K562 (cell line): ENCODE results near the gene FOXE1. TPM values are rescaled to one million over a fixed set of nuclear protein-coding genes. Genes with fewer than 3 reads are reported as not detected.

Source experiments
- ATAC-seq: fragments of 200-7000 bp; cut with Tn5 transposase; 3 replicates; pipeline ENCODE4 v1.9.1; 2020; ENCODE audit warnings: moderate library complexity
- BruUV-seq: library from RNA; stranded (reverse); fragments of 400-500 nt; replicated peaks from 2 replicates; lab custom pipeline; 2021; lab: Mats Ljungman, UMichigan
- CTCF ChIA-PET: fragments of 300-600 bp; formaldehyde crosslinking; extraction: SDS; loops from one replicate; lab custom pipeline; 2021; ENCODE audit warnings: low intra/inter-chr PET ratio; lab: Yijun Ruan, JAX
- POLR2A ChIA-PET: fragments of 300-600, 350-650 bp; sonication (Branson Sonifier 250); formaldehyde crosslinking; extraction: SDS; loops from one replicate; lab custom pipeline; 2021; ENCODE audit warnings: antibody characterized with exemption, inconsistent platforms; lab: Yijun Ruan, JAX
- DNase-seq, 4 experiments: peaks; one replicate each; pipeline versions ENCODE4 v3.0.0 to v3.0.0-alpha.2; 2011 to 2018; ENCODE audit warnings: low spot score in 3 of 4, mixed read lengths in 3 of 4; ENCODE audit errors: extremely low read depth in 1 of 4
- FAIRE-seq: peaks from 2 replicates; lab custom pipeline; 2011; peaks lifted over from hg19 to GRCh38; lab: Jason Lieb, UNC
- H2AFZ ChIP-seq: 2 replicates; pipeline ENCODE4 v1.6.0; 2011; ENCODE audit warnings: low read depth, low read length, control low read depth, inconsistent platforms
- H3K27ac ChIP-seq: fragments of 200-600 bp; 3 replicates; pipeline ENCODE4 v1.8.0; 2011; ENCODE audit warnings: low read depth, mild to moderate bottlenecking, control low read depth, inconsistent platforms, low read length, moderate library complexity, mixed read lengths; ENCODE audit errors: extremely low read depth
- H3K27me3 ChIP-seq, 2 experiments: fragments of 300-600 bp in 1 of 2; 2 replicates in 1 of 2; 3 replicates in 1 of 2; pipeline versions ENCODE4 v1.6.0 to v1.8.0; 2011; ENCODE audit warnings: inconsistent platforms in 2 of 2, low read length in 2 of 2, mild to moderate bottlenecking in 1 of 2, mixed read lengths in 1 of 2, moderate library complexity in 1 of 2; ENCODE audit not compliant: control insufficient read depth in 2 of 2, insufficient read depth in 2 of 2
- H3K36me3 ChIP-seq: fragments of 300-600 bp; 3 replicates; pipeline ENCODE4 v1.8.0; 2011; ENCODE audit warnings: mild to moderate bottlenecking, low read length, inconsistent platforms; ENCODE audit not compliant: control insufficient read depth, insufficient read depth
- H3K4me1 ChIP-seq, 2 experiments: fragments of 200-600 bp in 1 of 2; replicated peaks in 1 of 2; 2 replicates in 1 of 2; 3 replicates in 1 of 2; pipeline versions ENCODE4 v1.5.1 to v1.8.0; 2011; ENCODE audit warnings: inconsistent platforms in 2 of 2, low read length in 2 of 2, mild to moderate bottlenecking in 1 of 2, mixed read lengths in 1 of 2, moderate library complexity in 1 of 2; ENCODE audit not compliant: control insufficient read depth in 2 of 2, insufficient read depth in 2 of 2
- H3K4me2 ChIP-seq: 2 replicates; pipeline ENCODE4 v1.6.1; 2011; ENCODE audit warnings: low read length, control low read depth, inconsistent platforms, mixed read lengths; ENCODE audit not compliant: insufficient read depth
- H3K4me3 ChIP-seq: fragments of 200-600 bp; sonication (generic), shearing (Covaris generic); 2 replicates; pipeline ENCODE4 v1.5.1; 2016; ENCODE audit warnings: control low read depth, inconsistent platforms
- H3K79me2 ChIP-seq: fragments of 200-600 bp; 3 replicates; pipeline ENCODE4 v1.8.0; 2011; ENCODE audit warnings: low read length, inconsistent platforms; ENCODE audit not compliant: control insufficient read depth, insufficient read depth
- H3K9ac ChIP-seq, 2 experiments: 2 replicates each; pipeline versions ENCODE4 v1.6.0 to v1.6.1; 2011; ENCODE audit warnings: low read depth in 2 of 2, low read length in 2 of 2, control low read depth in 1 of 2, inconsistent platforms in 1 of 2, mild to moderate bottlenecking in 1 of 2, mixed read lengths in 1 of 2; ENCODE audit not compliant: insufficient read depth in 1 of 2
- H3K9me1 ChIP-seq: one replicate; pipeline ENCODE4 v1.6.0; 2011; ENCODE audit warnings: inconsistent platforms, mild to moderate bottlenecking, low read length, moderate library complexity; ENCODE audit not compliant: control insufficient read depth, insufficient read depth
- H3K9me3 ChIP-seq: replicated peaks from 2 replicates; pipeline ENCODE4 v1.5.1; 2011; ENCODE audit warnings: low read depth, low read length, inconsistent platforms; ENCODE audit not compliant: control insufficient read depth, insufficient read depth
- H4K20me1 ChIP-seq: replicated peaks from 2 replicates; pipeline ENCODE4 v1.6.1; 2011; ENCODE audit warnings: low read length, inconsistent platforms, mixed read lengths; ENCODE audit not compliant: control insufficient read depth, insufficient read depth
- CTCF ChIP-seq, 3 experiments: IDR thresholded peaks in 2 of 3; conservative IDR thresholded peaks in 1 of 3; 2 replicates each; pipeline ENCODE4 v1.5.1; 2011 to 2012; ENCODE audit warnings: low read length in 3 of 3, mild to moderate bottlenecking in 3 of 3, control low read depth in 2 of 3, improper control_type of control experiment in 1 of 3, inconsistent platforms in 1 of 3, low read depth in 1 of 3, mixed read lengths in 1 of 3, moderate library complexity in 1 of 3; ENCODE audit not compliant: insufficient read depth in 2 of 3
- DEAF1 ChIP-seq: fragments of 450-650 bp; formaldehyde crosslinking; IDR thresholded peaks from 2 replicates; pipeline ENCODE4 v1.4.0; 2020; ENCODE audit warnings: mild to moderate bottlenecking, moderate library complexity
- HINFP ChIP-seq: fragments of 450-650 bp; conservative IDR thresholded peaks from 2 replicates; pipeline ENCODE4 v1.6.1; 2016; ENCODE audit warnings: missing genetic modification characterization, low read depth, mild to moderate bottlenecking, control low read depth, missing compliant biosample characterization
- IRF9 ChIP-seq: fragments of 450-650 bp; IDR thresholded peaks from 2 replicates; pipeline ENCODE4 v1.6.1; 2016; ENCODE audit warnings: missing biosample characterization, missing genetic modification characterization
- KLF16 ChIP-seq: IDR thresholded peaks from 2 replicates; pipeline ENCODE4 v1.6.1; 2016; ENCODE audit warnings: antibody characterized with exemption
- MBD1 ChIP-seq: fragments of 250-450 bp; sonication (Bioruptor Pico); IDR thresholded peaks from 2 replicates; pipeline ENCODE4 v1.8.0; 2022; ENCODE audit warnings: inconsistent platforms
- NCOR1 ChIP-seq: fragments of 450-650 bp; IDR thresholded peaks from 2 replicates; pipeline ENCODE4 v1.6.1; 2016; ENCODE audit warnings: mild to moderate bottlenecking, moderate library complexity
- RAD21 ChIP-seq, 2 experiments: fragments of 250-450 bp in 1 of 2; fragments of 450-650 bp in 1 of 2; sonication (Bioruptor Pico) in 1 of 2; formaldehyde crosslinking in 1 of 2; IDR thresholded peaks in 1 of 2; conservative IDR thresholded peaks in 1 of 2; 2 replicates each; pipeline versions ENCODE4 v1.4.0 to v1.8.0; 2020 to 2022; ENCODE audit warnings: mild to moderate bottlenecking in 2 of 2, moderate library complexity in 1 of 2
- SMC3 ChIP-seq: conservative IDR thresholded peaks from 2 replicates; pipeline ENCODE4 v1.6.1; 2011; ENCODE audit warnings: low read depth, low read length, improper control_type of control experiment; ENCODE audit not compliant: insufficient read depth
- SP2 ChIP-seq: IDR thresholded peaks from 2 replicates; pipeline ENCODE4 v1.6.1; 2011; ENCODE audit warnings: mild to moderate bottlenecking, low read depth, low read length, moderate library complexity; ENCODE audit not compliant: poor library complexity, severe bottlenecking; ENCODE audit errors: extremely low read depth
- WGBS: fragments of 100-300 bp; shearing (Covaris generic); methylation state at CpG from one replicate; pipeline ENCODE4 v1.1.6; 2016; ENCODE audit warnings: low coverage, mixed read lengths; ENCODE audit not compliant: insufficient coverage; ENCODE audit errors: missing lambda C conversion rate; 5-methylcytosine and 5-hydroxymethylcytosine counted together
- in situ Hi-C: fragments of 300-500 bp; cut with MboI; formaldehyde crosslinking; loops from 4 replicates; pipeline ENCODE4 v1.15.0; 2018; ENCODE audit warnings: inconsistent platforms, mixed read lengths
- intact Hi-C: fragments of 100-400 bp; cut with micrococcal nuclease; formaldehyde crosslinking; loops from 2 replicates; pipeline ENCODE4 v1.14.2; 2022
- polyA plus RNA-seq, 8 experiments: library from polyadenylated mRNA; depleted of rRNA in 4 of 8; stranded (reverse) in 5 of 8; unstranded in 3 of 8; fragments of >200 nt; fragmentation: Nextera tagmentation in 2 of 8; fragmentation: Illumina TruSeq in 1 of 8; extraction: Ambion mirVana in 2 of 8; extraction: Trizol in 1 of 8; gene quantifications; 2 replicates each; pipeline versions ENCODE4 v1.2.1 to v1.2.3, GENCODE V29; 2011 to 2014; ENCODE audit warnings: inconsistent platforms in 1 of 8, missing spikeins in 1 of 8
- total RNA-seq, 7 experiments: library from RNA; depleted of rRNA in 6 of 7; stranded (reverse); fragments of >200 nt in 6 of 7; fragmentation: Illumina TruSeq in 2 of 7; extraction: Trizol in 2 of 7; gene quantifications; 2 replicates each; pipeline versions ENCODE4 v1.2.1 to v1.2.3, GENCODE V29; 2011 to 2021; ENCODE audit warnings: low replicate concordance in 1 of 7

The FOXE1 gene
- total and polyA plus RNA-seq, 9 of the 15 experiments (the other 6 are each of a cell fraction or from before 2014, with no cell fraction given) = not detected

GRCh38 chr9:97900738-97901565 lies 47.9 kb downstream of the FOXE1 start:
- ChIA-PET CTCF (interaction anchor here (0.9 to 1.6 kb wide), 3 partner anchors 11 to 190 kb away, joined by 3 to 9 read pairs (median 6); no protein-coding TSS in a partner anchor), POLR2A (interaction anchor here (0.6 to 2.1 kb wide), 10 partner anchors 9 to 1220 kb away, joined by 3 to 13 read pairs (median 3); partner anchors contain the start of genes TRMO and XPA)
- peaks cover 10% of the 10 kb centered on the region; the same call in 1 of the 3 replicates for H3K36me3 ChIP-seq
- no peak overlapping the region for H2AFZ ChIP-seq
- no peaks in the 10 kb centered on the region for H3K9me1 ChIP-seq
- in situ Hi-C loops = loop anchor here (25.0 kb wide), 2 partner anchors 361 to 886 kb away; partner anchors contain the start of genes ANKS6 and TBC1D2
- no peaks in the 10 kb centered on the region for H4K20me1 ChIP-seq
- FAIRE-seq (peak; percentile 80), ATAC-seq (peak; percentile 86), DNase-seq (peak; percentile 61 to 66 (median 61))
- H3K4me2 ChIP-seq = no peak overlapping the region
- BruUV-seq = no TSS peak
- no peaks in the 10 kb centered on the region for H3K79me2 ChIP-seq
- H3K4me3 ChIP-seq = no peak overlapping the region
- H3K9me3 ChIP-seq = no peaks in the 10 kb centered on the region
- no peak overlapping the region for H3K27ac ChIP-seq
- WGBS = 33% methylated on average over 5 of the region's 5 CpGs
- H3K9ac ChIP-seq = no peak overlapping the region
- H3K4me1 ChIP-seq = no peaks in the 10 kb centered on the region; a peak in 1 of 5 replicates
- intact Hi-C loops = loop anchor here (1.0 kb wide), 1 partner anchor 191 kb away; no protein-coding TSS in a partner anchor
- H3K27me3 ChIP-seq = no peaks in the 10 kb centered on the region
- TF ChIP-seq RAD21 (CRISPR knock-in tag; conservative IDR thresholded peaks at IDR 0.05 in 1 of 2, IDR thresholded peaks at IDR 0.05 in 1 of 2) = peak; percentile 59 to 69
- peak; percentile 54 to 80 (median 72) for TF ChIP-seq CTCF (IDR thresholded peaks at IDR 0.05 in 2 of 3, conservative IDR thresholded peaks at IDR 0.05 in 1 of 3; ENCODE audit: insufficient read depth in 2 of 3, low read depth in 1 of 3, low read length in 3 of 3)
- no peak for TF ChIP-seq IRF9 (tag)
- peak; percentile 52; the same call in 1 of the 2 replicates for TF ChIP-seq DEAF1 (CRISPR knock-in tag)
- TF ChIP-seq SP2 = no peak
- 0 out of 2 replicates have a peak, but pooled peaks have one; percentile 20 for TF ChIP-seq SMC3
- TF ChIP-seq NCOR1 = peak; percentile 20; the same call in 1 of the 2 replicates
- TF ChIP-seq MBD1 (CRISPR knock-in tag) = no peak
- no peak for TF ChIP-seq HINFP (tag)
- 0 out of 2 replicates have a peak, but pooled peaks have one; percentile 10 for TF ChIP-seq KLF16
